Bone marrow (tissue), 2 donors: ENCODE results near the gene HCFC1.

Experiments used
- DNase-seq, 2 donors: peaks; one replicate each; lab custom pipeline; 2025; lab: John Stamatoyannopoulos, UW

Gene HCFC1

DNA sequence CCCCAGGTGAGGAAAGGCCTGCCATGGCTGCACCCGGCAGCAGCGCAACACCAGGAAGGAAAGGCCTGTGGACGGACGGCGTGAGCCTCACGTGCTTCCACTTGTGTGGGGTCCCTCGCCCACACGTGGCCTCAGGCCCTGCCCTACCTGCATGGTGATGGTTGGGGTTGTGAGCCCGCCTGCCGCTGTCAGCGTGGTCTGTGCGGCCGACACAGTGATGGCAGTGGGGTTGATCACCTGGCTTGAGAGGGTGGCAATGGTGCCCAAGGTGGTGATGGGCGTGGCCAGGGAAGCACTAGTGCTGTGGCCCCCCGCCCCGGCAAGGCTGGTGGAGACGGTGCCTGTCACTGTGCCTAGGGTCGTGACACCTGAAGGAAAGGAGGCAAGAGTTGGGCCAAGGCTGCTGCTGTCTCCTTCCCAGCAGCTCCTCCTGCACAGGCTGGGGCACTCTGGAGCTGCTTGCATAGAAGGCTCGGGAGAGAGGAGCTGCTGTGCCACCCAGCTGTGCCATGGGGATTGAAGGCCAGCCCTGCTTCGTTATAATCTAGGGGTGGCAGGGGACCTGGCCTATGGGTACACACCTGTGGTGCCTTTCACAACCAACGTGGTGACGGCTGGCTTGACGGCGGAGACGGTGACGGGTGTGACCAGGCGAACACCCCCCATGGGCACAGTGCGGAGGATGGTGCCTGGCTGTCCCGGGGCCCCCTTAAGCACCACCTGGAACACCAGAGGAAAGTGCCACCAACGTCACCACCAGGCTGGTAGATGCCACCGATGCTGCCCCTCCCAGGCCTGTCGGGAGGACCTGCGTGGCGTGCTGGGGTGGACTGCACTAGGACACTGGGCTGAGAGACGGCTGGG is 15.3 kb downstream of the HCFC1 start:
- no peak for DNase-seq

- DNase-seq = no peak
Measured at GRCh38 chrX:153955228-153955732, 16.3 kb downstream of the HCFC1 start.

GRCh38 chrX:153954558-153955227 is 16.9 kb downstream of the HCFC1 start:
- no peak for DNase-seq

DNA sequence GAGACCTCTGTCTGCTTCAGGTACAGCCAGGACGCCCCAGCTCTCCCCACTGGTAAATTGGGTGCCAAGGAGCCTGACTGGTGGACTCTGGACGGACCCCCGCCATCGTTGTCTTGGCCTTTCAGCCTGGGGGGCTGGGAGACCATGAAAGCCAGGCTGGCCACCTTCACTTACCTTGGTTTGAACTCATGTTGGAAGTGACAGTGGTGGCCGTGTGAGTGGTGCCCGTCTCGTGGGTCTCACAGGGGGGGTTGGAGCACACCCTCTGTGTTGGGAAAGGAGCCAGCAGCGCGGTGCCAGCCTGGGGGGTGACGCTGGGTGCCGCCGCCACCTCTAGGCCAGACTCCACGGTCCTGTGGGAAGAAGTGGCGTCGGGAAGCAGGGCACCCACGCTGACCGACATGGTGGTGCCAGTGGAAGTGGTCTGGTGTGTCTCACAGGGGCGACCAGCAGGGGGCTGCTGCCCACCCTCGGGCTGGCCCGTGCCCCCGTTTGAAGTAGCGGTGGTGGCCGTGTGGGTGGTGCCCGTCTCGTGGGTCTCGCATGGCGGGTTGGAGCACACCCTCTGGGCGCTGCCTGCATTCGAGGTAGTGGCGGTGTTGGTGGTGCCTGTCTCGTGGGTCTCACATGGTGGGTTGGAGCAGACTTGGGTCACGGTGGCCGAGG is 17.6 kb downstream of the HCFC1 start:
- DNase-seq = no peak

GRCh38 chrX:153953342-153953830 is 18.2 kb downstream of the HCFC1 start:
- DNase-seq = peak; percentile 24

GRCh38 chrX:153952373-153953026 is 19.1 kb downstream of the HCFC1 start:
- DNase-seq = no peak

GRCh38 chrX:153951683-153952372 is 19.8 kb downstream of the HCFC1 start:
- no peak for DNase-seq

DNA sequence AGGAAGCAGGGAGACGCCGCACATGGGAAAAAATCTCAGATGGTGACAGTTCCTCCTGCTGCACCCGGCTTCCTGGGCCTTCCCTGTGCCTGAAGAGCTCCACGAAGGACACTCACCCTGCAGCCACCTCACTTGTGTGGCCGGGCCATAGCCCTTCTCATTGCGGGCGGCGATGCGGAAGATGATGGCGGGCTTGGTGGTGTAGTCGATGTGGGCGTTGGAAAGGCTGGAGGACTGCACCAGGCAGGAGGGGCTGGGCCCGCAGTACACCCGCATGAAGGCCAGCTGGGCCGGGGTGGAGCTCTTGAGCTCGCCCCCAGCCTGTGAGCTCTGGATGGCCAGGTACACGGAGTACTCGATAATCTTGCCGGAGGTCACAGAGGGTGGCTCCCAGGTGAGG is 21.5 kb downstream of the HCFC1 start:
- no peak for DNase-seq

GRCh38 chrX:153948847-153949805 is 22.5 kb downstream of the HCFC1 start:
- DNase-seq = no peak

- DNase-seq = no peak
Measured at GRCh38 chrX:153948002-153948466, 23.6 kb downstream of the HCFC1 start.

DNA sequence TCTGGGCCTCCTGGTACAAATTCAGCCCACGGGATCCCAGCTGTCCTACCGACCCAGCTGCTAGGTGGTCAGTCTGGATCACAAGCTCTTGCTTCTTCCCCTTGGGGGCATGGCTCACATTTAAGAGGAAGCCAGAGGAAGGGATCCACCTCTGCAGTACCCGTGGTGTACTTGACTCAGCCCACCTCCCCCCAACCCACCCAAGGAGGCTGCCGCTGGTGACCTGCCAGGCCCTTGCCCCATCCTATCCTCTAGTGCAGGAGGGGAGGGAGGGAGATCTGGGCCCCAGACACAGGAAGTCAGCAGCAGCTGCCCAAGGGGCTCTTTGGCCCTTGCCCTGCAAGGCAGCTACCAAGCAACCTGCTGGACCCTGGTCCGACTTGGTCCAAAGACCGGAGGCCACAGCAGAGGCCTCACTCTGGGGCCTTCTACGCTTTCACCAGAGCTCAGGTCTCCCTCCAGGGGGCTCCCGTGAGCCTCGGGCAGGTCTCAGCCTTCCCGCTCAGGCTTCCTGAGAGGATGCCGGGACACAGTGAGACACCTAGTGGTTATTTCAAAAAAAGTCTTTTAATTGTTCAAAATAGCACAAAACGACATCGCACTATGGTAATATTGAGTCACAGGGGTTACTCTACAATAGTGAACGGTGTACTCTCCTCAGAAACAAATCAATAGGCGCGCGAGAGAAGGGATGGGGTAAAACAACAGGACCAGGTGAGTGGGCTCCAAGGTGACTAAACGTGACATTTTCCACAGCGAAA is 24.4 kb downstream of the HCFC1 start:
- peak; percentile 11 to 49 for DNase-seq

DNA sequence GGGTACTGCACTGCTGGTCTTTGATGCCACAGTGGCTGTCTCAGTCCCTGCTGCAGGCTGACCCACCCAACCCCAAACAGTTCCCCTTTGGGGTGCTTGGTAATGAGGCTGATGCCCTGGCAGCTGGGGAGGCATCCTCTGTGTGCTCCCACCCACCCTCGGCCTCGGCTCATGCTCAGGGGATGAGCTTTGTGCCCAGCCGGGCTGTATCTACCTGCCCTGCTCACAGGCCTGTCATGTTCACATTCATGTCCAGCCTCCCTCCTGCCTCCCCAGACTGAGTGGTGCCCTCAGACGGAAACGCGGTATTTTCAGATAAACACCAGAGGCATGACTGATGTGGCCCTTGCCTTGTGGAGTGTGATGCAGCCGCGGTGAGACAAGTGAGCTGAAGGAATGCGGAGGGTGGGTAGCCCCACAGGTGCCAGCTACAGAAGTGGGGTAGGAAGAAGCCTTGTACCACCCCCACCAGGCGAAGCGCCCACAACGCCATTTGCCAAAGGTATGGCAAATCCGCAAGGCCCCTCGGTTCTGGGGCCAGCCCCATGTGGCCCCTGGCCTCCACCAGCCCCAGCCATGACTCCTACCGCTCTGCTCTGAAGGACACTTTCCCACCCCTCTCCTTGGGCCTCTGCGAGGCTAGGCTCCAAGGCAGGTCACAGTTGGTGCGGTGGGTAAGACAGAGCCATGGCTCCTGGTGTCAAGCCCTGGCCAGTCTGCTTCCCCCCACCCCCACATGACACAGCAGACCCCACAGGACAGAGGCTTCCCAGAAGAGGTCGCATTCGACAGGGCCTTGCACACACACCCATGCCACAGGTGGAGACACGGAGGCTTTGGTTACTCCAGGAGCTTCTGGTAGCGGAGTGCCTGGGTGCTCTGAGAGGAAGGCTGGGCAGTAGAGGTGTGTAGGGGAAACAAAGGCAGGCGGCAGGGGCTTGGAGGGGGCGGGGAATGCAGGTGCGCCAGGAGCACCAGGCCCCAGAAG is 25.4 kb downstream of the HCFC1 start:
- no peak for DNase-seq

DNA sequence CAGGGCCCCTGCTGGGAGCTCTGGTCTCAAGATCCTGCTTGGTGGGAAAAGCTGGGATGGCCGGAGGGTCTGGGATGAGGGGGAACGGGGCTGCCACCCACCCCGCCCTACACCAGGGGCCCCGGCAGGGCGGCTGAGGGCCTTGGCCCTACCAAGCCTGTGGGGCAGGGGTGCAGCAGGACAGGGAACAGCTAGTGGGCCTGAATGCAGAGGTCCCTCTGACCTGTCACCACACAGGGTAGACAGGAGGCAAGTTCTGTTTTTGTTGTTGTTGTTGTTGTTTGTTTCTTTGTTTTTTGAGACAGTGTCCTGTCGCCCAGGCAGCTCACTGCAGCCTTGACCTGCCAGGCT is 26.8 kb downstream of the HCFC1 start:
- no peak for DNase-seq

DNA sequence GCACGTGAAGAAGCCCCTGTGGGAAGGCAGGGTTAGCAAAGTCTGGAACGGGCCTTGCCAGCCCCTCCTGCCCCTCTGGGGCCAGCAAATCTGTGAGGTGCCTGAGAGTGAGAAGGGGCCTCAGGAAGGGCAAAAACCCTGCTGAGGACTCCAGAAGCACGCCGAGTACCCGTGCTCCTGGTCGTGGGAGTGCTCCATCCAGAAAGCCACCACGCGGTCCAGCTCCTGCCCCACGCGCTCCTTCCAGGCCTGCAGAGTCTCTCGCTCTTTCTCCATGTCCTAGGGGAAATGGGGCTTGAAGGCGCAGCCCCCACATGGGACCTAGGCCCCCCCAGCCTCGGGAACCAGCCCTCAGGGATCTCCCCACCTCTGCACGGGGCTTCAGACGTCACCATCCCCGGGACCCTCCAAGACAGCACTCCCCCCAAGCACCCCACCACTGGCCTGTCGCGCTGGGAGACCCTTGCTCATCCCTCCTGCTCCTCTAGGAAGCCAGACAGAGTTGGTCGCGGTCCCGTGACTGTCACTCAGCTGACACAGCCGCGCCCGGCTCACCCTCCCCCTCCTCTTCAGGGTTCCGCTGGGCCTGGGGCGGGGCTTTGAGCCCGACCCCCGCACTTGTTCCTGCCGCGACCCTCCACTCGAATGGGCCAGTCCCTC is 27.3 kb downstream of the HCFC1 start, which contains the start of gene RENBP:
Gene RENBP, minus strand, starts transcription at position 504 of the 660 bp plus-strand sequence. Its CDS starts 33 bp downstream, at position 471.
- peak in 1 of 2 donors; percentile 5 for DNase-seq

DNA sequence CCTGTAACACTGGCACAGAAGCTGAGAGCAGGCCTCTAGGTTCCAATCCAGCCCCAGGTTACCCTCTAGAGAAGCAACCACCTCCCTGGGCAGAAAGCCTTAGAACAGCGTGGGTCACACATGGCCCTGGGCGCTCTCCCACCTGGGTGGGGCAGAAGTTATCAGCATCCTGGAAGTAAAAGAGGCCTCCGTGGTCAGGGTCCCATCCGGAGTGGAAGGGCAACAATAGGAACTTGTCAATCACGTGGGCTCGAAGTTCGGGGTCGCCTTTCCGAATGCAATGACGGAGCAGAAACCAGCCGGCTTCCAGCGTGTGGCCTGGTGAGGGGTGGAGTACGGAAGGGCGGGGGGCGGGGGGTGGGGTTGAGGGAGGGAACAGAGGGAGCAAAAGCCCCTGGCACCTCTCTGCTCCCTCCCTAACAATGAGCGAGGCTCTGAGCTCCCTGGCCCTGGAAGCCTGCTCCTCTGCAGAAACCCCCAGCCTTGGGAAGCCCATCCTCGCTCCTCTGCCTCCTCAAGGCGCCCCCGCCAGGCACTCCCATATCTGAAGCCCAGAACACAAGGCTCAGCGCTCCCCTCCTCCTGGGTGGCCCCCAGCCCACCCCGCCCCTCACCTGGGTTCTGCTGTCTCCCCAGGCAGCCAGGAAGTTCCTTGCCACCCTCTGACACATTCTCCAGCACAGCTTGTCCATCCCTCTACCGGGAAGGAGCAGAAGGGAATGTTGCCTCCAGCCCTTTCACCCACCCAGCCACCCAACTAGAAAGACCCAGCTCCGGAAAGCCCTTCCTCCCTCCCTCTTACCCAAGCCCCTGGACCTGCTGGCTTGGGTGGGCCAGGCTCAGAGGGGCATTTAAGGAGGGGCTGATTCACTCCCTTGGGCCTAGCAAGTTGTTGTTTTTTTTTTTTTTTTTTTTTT is 30.0 kb downstream of the HCFC1 start:
- DNase-seq = no peak

DNA sequence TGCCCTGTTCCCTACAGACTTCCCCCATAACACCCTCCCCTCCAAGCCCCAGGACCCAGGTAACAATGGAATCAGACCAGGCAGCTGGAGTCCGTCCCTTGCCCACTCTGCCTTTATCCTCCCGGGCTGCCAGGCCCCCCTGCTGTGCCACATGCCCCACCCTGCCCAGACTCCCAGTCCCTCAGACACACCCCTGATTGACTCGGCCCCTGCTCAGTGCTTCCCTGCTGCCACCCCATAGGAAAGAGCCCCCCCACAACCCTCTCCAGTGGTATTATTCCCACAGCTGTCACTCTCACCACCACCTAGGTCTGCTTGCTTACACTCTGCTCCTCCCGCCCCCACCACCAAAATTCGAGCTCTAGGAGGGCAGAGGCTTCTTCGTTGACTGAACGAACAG is 32.0 kb downstream of the HCFC1 start:
- no peak for DNase-seq
